Measurements from ENCODE around the gene APC2. TPM values are rescaled to one million over a fixed set of nuclear protein-coding genes. Genes with fewer than 3 reads are reported as not detected.

Gene APC2
- total RNA-seq, 4 donors from 2014 or later: 0.02 to 1.2 (median 0.35) TPM

- no peaks in the 10 kb centered on the region for H3K9me3 ChIP-seq
- no peak for ATAC-seq
- no peak for TF ChIP-seq POLR2A (IDR thresholded peaks at IDR 0.05)
- TF ChIP-seq POLR2AphosphoS5 (IDR thresholded peaks at IDR 0.05): no peak
- TF ChIP-seq EP300 (IDR thresholded peaks at IDR 0.05): no peak
- TF ChIP-seq CTCF (IDR thresholded peaks at IDR 0.05): no peak
- H3K27me3 ChIP-seq: peaks cover 74% of the 10 kb centered on the region
- peaks cover 12 to 83% (median 42%) of the 10 kb centered on the region in 3 donors for H3K4me1 ChIP-seq
- WGBS, 2 donors (ENCODE audit: low coverage in 1 of 2): 34 to 50% methylated on average over 6 to 8 of the region's 44 CpGs
- peaks cover 0 to 35% of the 10 kb centered on the region in 2 donors for H3K36me3 ChIP-seq
- H3K27ac ChIP-seq: no peak overlapping the region
- no peak overlapping the region for H3K4me3 ChIP-seq
These were observed 22.5 kb downstream of the APC2 start for GRCh38 chr19:1472231-1473084.

DNA sequence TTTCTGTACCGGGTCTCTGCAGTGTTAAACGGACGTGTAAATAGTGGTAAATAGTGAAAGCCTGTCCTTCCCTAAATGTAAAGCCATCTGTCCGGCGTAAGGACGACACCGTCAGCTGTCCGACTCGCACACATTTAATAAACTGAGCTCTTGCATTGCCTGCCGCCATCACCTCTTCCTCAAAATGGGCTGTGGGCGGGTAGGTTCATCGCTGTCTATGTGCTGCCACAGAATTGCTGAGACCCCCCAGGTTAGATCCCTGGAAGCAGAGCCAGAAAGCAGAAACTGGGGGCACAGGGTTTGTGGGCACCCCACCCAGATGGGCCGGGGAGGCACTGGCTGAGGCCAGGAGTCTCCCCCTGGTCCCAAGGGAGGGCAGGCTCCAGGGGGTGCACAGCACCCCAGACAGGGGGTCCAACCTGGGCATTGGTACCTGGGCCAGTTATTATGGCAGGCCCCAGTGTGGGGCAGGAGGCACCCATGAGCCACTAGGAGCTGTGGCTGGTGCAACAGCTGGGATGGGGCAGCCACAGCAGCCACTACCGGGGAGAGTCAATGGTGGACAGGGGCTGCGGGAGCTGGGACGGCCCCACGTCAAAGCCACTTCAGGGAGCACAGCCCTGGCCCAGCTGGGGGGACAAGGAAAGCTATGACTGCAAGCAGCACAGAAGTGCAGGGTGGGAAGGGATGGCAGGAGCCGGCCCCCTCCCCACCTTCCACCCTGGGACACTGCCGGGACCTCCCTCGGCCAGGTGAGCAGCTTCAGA is 23.3 kb downstream of the APC2 start:
- no peak for ATAC-seq
- H3K27ac ChIP-seq: no peak overlapping the region
- TF ChIP-seq EP300 (IDR thresholded peaks at IDR 0.05): no peak

DNA sequence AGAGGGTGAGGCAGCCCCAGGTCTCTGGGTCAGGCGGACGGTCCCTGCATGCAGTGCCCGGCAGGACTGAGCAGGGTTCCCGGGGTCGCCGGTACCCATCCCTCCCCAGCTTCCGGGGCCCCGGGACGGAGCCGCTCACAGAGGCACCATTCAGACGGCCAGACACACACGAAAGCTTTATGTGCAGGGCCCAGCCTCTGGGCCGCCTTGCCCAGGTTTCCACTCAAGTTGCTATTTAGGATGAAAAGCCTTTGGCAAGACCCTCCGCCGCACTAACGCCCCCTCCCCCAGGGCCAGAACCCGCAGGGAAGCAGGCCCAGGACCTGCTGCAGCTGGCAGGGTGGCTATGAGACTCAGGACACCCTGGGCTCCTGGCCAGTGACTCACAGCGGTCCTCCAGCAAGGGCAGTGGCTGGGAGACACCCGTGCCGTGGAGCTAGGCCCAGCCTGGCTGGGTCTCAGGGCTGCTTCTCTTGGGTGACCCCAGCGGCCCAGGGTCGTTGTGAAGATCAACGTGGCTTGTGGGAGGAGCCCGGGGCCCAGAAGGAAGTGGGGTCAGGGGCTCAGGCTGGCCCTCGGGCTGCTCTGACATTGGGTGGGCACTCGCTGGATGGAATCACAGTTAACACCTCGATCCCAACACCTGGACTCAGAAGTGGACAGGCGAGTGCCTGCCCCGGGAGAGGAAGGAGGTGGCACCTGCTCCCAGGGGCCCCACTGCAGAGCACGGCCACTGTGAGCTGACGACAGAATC is 24.3 kb downstream of the APC2 start:
- no peak for ATAC-seq
- H3K27me3 ChIP-seq: peaks cover 57% of the 10 kb centered on the region
- no peak overlapping the region for H3K4me3 ChIP-seq
- TF ChIP-seq POLR2A (IDR thresholded peaks at IDR 0.05): no peak
- no peak for TF ChIP-seq EP300 (IDR thresholded peaks at IDR 0.05)
- TF ChIP-seq CTCF (IDR thresholded peaks at IDR 0.05): no peak
- no peak for TF ChIP-seq POLR2AphosphoS5 (IDR thresholded peaks at IDR 0.05)
- H3K9me3 ChIP-seq: no peaks in the 10 kb centered on the region
- 60% methylated on average over 2 of the region's 31 CpGs; no CpG with 5 or more reads in 1 of the 2 donors for WGBS, 2 donors (ENCODE audit: low coverage in 1 of 2)
- peaks cover 6 to 79% (median 35%) of the 10 kb centered on the region in 3 donors for H3K4me1 ChIP-seq
- peaks cover 0 to 38% of the 10 kb centered on the region in 2 donors for H3K36me3 ChIP-seq
- H3K27ac ChIP-seq: no peak overlapping the region

More for the DNA sequence above, 23.3 kb downstream of the APC2 start:
- H3K4me1 ChIP-seq: peaks cover 9 to 83% (median 39%) of the 10 kb centered on the region in 3 donors
- H3K4me3 ChIP-seq: no peak overlapping the region
- peaks cover 0 to 38% of the 10 kb centered on the region in 2 donors for H3K36me3 ChIP-seq
- 30 to 67% methylated on average over 2 of the region's 20 CpGs for WGBS, 2 donors (ENCODE audit: low coverage in 1 of 2)
- H3K9me3 ChIP-seq: no peaks in the 10 kb centered on the region
- peaks cover 66% of the 10 kb centered on the region for H3K27me3 ChIP-seq

- peaks cover 0 to 38% of the 10 kb centered on the region in 2 donors for H3K36me3 ChIP-seq
- H3K9me3 ChIP-seq: no peaks in the 10 kb centered on the region
- H3K4me1 ChIP-seq: peaks cover 4 to 79% (median 36%) of the 10 kb centered on the region in 3 donors
- no CpG with 5 or more reads among the region's 26 CpGs for WGBS, 2 donors (ENCODE audit: low coverage in 1 of 2)
- no peak overlapping the region for H3K4me3 ChIP-seq
- peaks cover 50% of the 10 kb centered on the region for H3K27me3 ChIP-seq
- no peak for TF ChIP-seq POLR2A (IDR thresholded peaks at IDR 0.05)
- no peak for TF ChIP-seq EP300 (IDR thresholded peaks at IDR 0.05)
- no peak for TF ChIP-seq CTCF (IDR thresholded peaks at IDR 0.05)
- TF ChIP-seq POLR2AphosphoS5 (IDR thresholded peaks at IDR 0.05): no peak
- no peak overlapping the region for H3K27ac ChIP-seq
- ATAC-seq: no peak
These were observed 24.9 kb downstream of the APC2 start for GRCh38 chr19:1474765-1475351.
